ENCODE data around the gene ZBTB48. TPM values are rescaled to one million over a fixed set of nuclear protein-coding genes. Genes with fewer than 3 reads are reported as not detected.
A peak's percentile ranks its signal among the peaks of the same experiment; 100 is the strongest.
"Not testable (repeated sequence)": the region's sequence is repeated elsewhere in the genome, so short reads cannot be mapped to it uniquely, and the experiment has no call there.

ZBTB48 gene
- total and polyA plus RNA-seq, 4 donors, result 21.6 to 41.3 (median 34.3) TPM

DNA sequence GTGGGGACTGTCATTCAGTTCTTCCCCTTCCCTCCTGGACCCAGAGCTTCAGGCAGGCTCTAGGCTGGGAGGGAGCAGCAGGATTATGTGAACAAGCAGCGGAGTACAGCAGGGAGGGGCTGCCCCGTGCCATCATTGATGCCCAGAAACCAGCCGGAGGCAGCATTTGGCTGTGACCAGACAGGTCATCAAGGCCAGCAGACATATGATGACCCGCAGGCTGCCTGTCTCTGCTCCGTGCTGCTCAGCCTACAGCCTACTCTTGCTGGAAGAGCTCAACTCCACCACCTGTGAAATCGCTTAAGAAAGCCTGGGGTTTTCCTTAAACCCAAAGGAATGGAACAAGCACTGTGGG is 18.0 kb downstream of the ZBTB48 start:
- Histone ChIP-seq H3K4me1 (ENCODE audit: control insufficient read depth in 5 of 5, insufficient read depth in 5 of 5, low read length in 5 of 5) (peaks cover 0 to 9% (median 7%) of the 10 kb centered on the region in 5 donors), H3K36me3 (ENCODE audit: control insufficient read depth in 4 of 4, insufficient read depth in 4 of 4, low read length in 4 of 4) (peaks cover 0 to 51% (median 27%) of the 10 kb centered on the region in 4 donors), H3K9ac (ENCODE audit: insufficient read depth in 1 of 2, low read length in 2 of 2) (no peak overlapping the region), H3K27me3 (ENCODE audit: control insufficient read depth in 3 of 3, insufficient read depth in 3 of 3, low read length in 2 of 3) (no peaks in the 10 kb centered on the region), H3K9me3 (ENCODE audit: control insufficient read depth in 4 of 4, insufficient read depth in 3 of 4, low read length in 3 of 4) (no peaks in the 10 kb centered on the region), H3K4me3 (no peak overlapping the region), H3K27ac (ENCODE audit: low read depth in 1 of 2, low read length in 1 of 2) (peak overlapping the region in 1 of 2 donors; percentile 30)
- 93 to 97% methylated on average over 6 of the region's 6 CpGs for WGBS, 2 donors
- no peak for DNase-seq
- ATAC-seq (ENCODE audit: insufficient read depth, low FRiP score), result no peak
- TF ChIP-seq, protein P1, sequence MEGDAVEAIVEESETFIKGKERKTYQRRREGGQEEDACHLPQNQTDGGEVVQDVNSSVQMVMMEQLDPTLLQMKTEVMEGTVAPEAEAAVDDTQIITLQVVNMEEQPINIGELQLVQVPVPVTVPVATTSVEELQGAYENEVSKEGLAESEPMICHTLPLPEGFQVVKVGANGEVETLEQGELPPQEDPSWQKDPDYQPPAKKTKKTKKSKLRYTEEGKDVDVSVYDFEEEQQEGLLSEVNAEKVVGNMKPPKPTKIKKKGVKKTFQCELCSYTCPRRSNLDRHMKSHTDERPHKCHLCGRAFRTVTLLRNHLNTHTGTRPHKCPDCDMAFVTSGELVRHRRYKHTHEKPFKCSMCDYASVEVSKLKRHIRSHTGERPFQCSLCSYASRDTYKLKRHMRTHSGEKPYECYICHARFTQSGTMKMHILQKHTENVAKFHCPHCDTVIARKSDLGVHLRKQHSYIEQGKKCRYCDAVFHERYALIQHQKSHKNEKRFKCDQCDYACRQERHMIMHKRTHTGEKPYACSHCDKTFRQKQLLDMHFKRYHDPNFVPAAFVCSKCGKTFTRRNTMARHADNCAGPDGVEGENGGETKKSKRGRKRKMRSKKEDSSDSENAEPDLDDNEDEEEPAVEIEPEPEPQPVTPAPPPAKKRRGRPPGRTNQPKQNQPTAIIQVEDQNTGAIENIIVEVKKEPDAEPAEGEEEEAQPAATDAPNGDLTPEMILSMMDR (IDR thresholded peaks at IDR 0.05; ENCODE audit: control extremely low read depth, extremely low read depth), result no peak

DNA sequence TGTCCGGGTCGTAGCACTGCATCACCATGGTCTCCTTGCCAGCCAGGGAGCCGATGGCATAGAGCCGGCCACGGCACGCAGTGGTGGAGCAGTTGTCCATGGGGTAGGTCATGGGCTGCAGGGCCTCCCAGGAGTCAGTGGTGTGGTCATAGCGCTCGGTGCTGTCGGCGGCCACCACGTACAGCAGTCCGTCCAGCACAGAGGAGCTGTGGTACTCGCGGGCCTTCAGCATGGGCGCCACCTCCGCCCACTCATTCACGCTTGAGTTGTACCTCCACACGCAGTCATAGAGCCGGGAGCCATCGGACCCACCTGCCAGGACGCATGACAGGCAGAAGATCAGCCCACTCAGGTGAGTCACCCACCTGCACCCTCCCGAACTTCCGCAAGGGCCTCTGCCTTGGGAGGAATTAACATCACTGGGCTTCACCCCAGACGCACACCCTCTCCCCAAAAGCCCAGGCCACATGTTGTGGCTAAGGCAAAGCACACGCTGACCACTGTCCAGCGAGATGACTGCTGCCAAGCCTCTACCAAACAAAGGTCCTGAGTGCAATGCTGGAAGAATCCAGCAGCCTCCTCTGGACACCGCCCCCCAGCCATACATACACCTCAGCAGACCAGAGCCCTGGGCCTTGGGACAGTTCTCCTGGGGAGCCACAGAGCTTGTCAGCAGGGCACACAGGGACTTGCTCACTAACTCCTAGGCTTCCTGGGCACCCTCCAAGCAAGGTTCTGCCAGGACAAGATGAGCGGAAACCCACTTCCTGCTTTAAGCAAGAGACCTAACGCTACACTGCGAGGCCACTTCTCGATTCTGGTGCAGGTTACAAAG is 19.6 kb downstream of the ZBTB48 start:
- Histone ChIP-seq H3K27me3 (ENCODE audit: control insufficient read depth in 3 of 3, insufficient read depth in 3 of 3, low read length in 2 of 3) (no peaks in the 10 kb centered on the region), H3K4me1 (ENCODE audit: control insufficient read depth in 5 of 5, insufficient read depth in 5 of 5, low read length in 5 of 5) (peaks cover 0 to 20% (median 13%) of the 10 kb centered on the region in 5 donors), H3K36me3 (ENCODE audit: control insufficient read depth in 4 of 4, insufficient read depth in 4 of 4, low read length in 4 of 4) (peaks cover 0 to 36% (median 18%) of the 10 kb centered on the region in 4 donors), H3K9me3 (ENCODE audit: control insufficient read depth in 4 of 4, insufficient read depth in 3 of 4, low read length in 3 of 4) (no peaks in the 10 kb centered on the region), H3K9ac (ENCODE audit: insufficient read depth in 1 of 2, low read length in 2 of 2) (no peak overlapping the region), H3K4me3 (no peak overlapping the region), H3K27ac (ENCODE audit: low read depth in 1 of 2, low read length in 1 of 2) (peak overlapping the region in 1 of 2 donors; percentile 73)
- WGBS, 2 donors, result 69 to 76% methylated on average over 31 of the region's 31 CpGs
- ATAC-seq (ENCODE audit: insufficient read depth, low FRiP score) (no peak), DNase-seq (no peak)
- TF ChIP-seq, protein P1 (IDR thresholded peaks at IDR 0.05; ENCODE audit: control extremely low read depth, extremely low read depth), result no peak

DNA sequence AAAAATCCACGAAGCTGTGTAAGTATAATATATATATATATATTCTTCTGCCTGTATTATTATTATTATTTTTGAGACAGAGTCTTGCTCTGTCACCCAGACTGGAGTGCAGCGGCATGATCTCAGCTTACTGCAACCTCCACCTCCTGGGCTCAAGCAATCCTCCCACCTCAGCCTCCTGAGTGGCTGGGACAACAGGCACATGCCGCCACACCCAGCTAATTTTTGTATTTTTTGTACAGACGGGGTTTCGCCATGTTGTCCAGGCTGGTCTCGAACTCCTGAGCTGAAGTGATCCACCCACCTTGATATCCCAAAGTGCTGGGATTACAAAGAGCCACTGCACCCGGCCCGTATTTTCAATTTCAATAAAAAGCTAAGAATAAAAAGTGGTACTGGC is 20.2 kb downstream of the ZBTB48 start:
- not testable (repeated sequence) for H3K9me3 ChIP-seq (ENCODE audit: control insufficient read depth in 4 of 4, insufficient read depth in 3 of 4, low read length in 3 of 4); H3K9ac ChIP-seq (ENCODE audit: insufficient read depth in 1 of 2, low read length in 2 of 2); H3K27me3 ChIP-seq (ENCODE audit: control insufficient read depth in 3 of 3, insufficient read depth in 3 of 3, low read length in 2 of 3); DNase-seq; H3K4me3 ChIP-seq; ATAC-seq (ENCODE audit: insufficient read depth, low FRiP score)
- WGBS, 2 donors, result 34 to 57% methylated on average over 8 of the region's 8 CpGs
- H3K27ac ChIP-seq (ENCODE audit: low read depth in 1 of 2, low read length in 1 of 2), result peak overlapping the region in 1 of 2 donors; percentile 95
- H3K36me3 ChIP-seq (ENCODE audit: control insufficient read depth in 4 of 4, insufficient read depth in 4 of 4, low read length in 4 of 4), result peaks cover 0 to 35% (median 17%) of the 10 kb centered on the region in 4 donors
- peaks cover 3 to 26% (median 16%) of the 10 kb centered on the region in 5 donors for H3K4me1 ChIP-seq (ENCODE audit: control insufficient read depth in 5 of 5, insufficient read depth in 5 of 5, low read length in 5 of 5)

GRCh38 chr1:6600410-6601048 is 20.7 kb downstream of the ZBTB48 start:
- ATAC-seq (ENCODE audit: insufficient read depth, low FRiP score), result no peak
- no peaks in the 10 kb centered on the region for H3K27me3 ChIP-seq (ENCODE audit: control insufficient read depth in 3 of 3, insufficient read depth in 3 of 3, low read length in 2 of 3)
- no peak for DNase-seq
- no peaks in the 10 kb centered on the region for H3K9me3 ChIP-seq (ENCODE audit: control insufficient read depth in 4 of 4, insufficient read depth in 3 of 4, low read length in 3 of 4)
- WGBS, 2 donors, result 16 to 18% methylated on average over 10 of the region's 10 CpGs
- peak overlapping the region; percentile 95 for H3K4me3 ChIP-seq
- peak overlapping the region; percentile 1 to 63 for H3K9ac ChIP-seq (ENCODE audit: insufficient read depth in 1 of 2, low read length in 2 of 2)
- peaks cover 3 to 30% (median 16%) of the 10 kb centered on the region in 5 donors for H3K4me1 ChIP-seq (ENCODE audit: control insufficient read depth in 5 of 5, insufficient read depth in 5 of 5, low read length in 5 of 5)
- H3K27ac ChIP-seq (ENCODE audit: low read depth in 1 of 2, low read length in 1 of 2), result peak overlapping the region; percentile 94 to 95
- TF ChIP-seq, protein P1 (IDR thresholded peaks at IDR 0.05; ENCODE audit: control extremely low read depth, extremely low read depth), result no peak
- H3K36me3 ChIP-seq (ENCODE audit: control insufficient read depth in 4 of 4, insufficient read depth in 4 of 4, low read length in 4 of 4), result peaks cover 0 to 30% (median 16%) of the 10 kb centered on the region in 4 donors
